Caco-2 (cell line): ENCODE results near the gene GSK3B. TPM values are rescaled to one million over a fixed set of nuclear protein-coding genes. Genes with fewer than 3 reads are reported as not detected.

ENCODE experiments used
- BruUV-seq: library from RNA; stranded (reverse); fragments of 400-500 nt; replicated peaks from 2 replicates; lab custom pipeline; 2021; lab: Mats Ljungman, UMichigan
- CTCF ChIA-PET: fragments of 300-600 bp; sonication (Branson Sonifier 250); formaldehyde crosslinking; loops from one replicate; lab custom pipeline; 2022; ENCODE audit warnings: antibody characterized with exemption; lab: Charles Lee
- POLR2A ChIA-PET: fragments of 300-600 bp; sonication (Branson Sonifier 250); formaldehyde crosslinking; loops from one replicate; lab custom pipeline; 2022; ENCODE audit warnings: antibody characterized with exemption; lab: Charles Lee
- DNase-seq, 2 experiments: peaks; one replicate each; pipeline versions ENCODE4 v3.0.0 to v3.0.0-alpha.2; 2020 to 2022
- H3K27me3 ChIP-seq: replicated peaks from 2 replicates; pipeline ENCODE4 v1.6.0; 2011; ENCODE audit warnings: low read length; ENCODE audit not compliant: control insufficient read depth, insufficient read depth
- H3K36me3 ChIP-seq: 2 replicates; pipeline ENCODE4 v1.5.1; 2011; ENCODE audit warnings: low read length; ENCODE audit not compliant: control insufficient read depth, insufficient read depth
- H3K4me1 ChIP-seq: fragments of 250-450 bp; sonication (Bioruptor Pico); 2 replicates; pipeline ENCODE4 v1.5.1; 2020; ENCODE audit warnings: mild to moderate bottlenecking
- H3K4me3 ChIP-seq: 2 replicates; pipeline ENCODE4 v1.5.1; 2011; ENCODE audit warnings: low read depth, mild to moderate bottlenecking, control low read depth, low read length
- H3K9me3 ChIP-seq: fragments of 250-450 bp; sonication (Bioruptor Pico); 2 replicates; pipeline ENCODE4 v1.5.1; 2020; ENCODE audit warnings: mild to moderate bottlenecking, moderate library complexity
- H3K27ac Mint-ChIP-seq: one replicate; pipeline ENCODE4 v1.8.0; 2022; ENCODE audit warnings: mixed read lengths; ENCODE audit not compliant: unreplicated experiment
- H3K27me3 Mint-ChIP-seq: one replicate; pipeline ENCODE4 v1.8.0; 2022; ENCODE audit warnings: mixed read lengths; ENCODE audit not compliant: insufficient read depth, unreplicated experiment
- H3K36me3 Mint-ChIP-seq: one replicate; pipeline ENCODE4 v1.8.0; 2022; ENCODE audit warnings: mild to moderate bottlenecking, mixed read lengths; ENCODE audit not compliant: insufficient read depth, unreplicated experiment
- H3K4me1 Mint-ChIP-seq: one replicate; pipeline ENCODE4 v1.8.0; 2022; ENCODE audit warnings: low read depth, mixed read lengths; ENCODE audit not compliant: unreplicated experiment
- H3K4me3 Mint-ChIP-seq: one replicate; pipeline ENCODE4 v1.8.0; 2022; ENCODE audit warnings: mild to moderate bottlenecking, moderate library complexity, mixed read lengths; ENCODE audit not compliant: unreplicated experiment
- H3K9me3 Mint-ChIP-seq: one replicate; pipeline ENCODE4 v1.8.0; 2022; ENCODE audit warnings: mixed read lengths; ENCODE audit not compliant: unreplicated experiment
- intact Hi-C: fragments of 100-400 bp; cut with micrococcal nuclease; formaldehyde crosslinking; loops from one replicate; pipeline ENCODE4 v1.10.0; 2022; ENCODE audit not compliant: unreplicated experiment
- total RNA-seq: library from RNA; stranded (reverse); gene quantifications from 2 replicates; pipeline ENCODE4 v1.2.3, GENCODE V29; 2022
- TF ChIP-seq, protein P1 (sequence below), 2 experiments: fragments of 200-600 bp in 1 of 2; IDR thresholded peaks; 1 replicate in 1 of 2; 2 replicates in 1 of 2; pipeline versions ENCODE4 v1.5.1 to v1.8.0; 2011 to 2022; ENCODE audit warnings: antibody characterized with exemption in 1 of 2, control low read depth in 1 of 2, inconsistent platforms in 1 of 2, low read depth in 1 of 2, low read length in 1 of 2, mild to moderate bottlenecking in 1 of 2, moderate library complexity in 1 of 2; ENCODE audit not compliant: insufficient read depth in 1 of 2, severe bottlenecking in 1 of 2, unreplicated experiment in 1 of 2

The GSK3B gene
- total RNA-seq, 1 experiment from 2014 or later = 55.2 TPM

DNA sequence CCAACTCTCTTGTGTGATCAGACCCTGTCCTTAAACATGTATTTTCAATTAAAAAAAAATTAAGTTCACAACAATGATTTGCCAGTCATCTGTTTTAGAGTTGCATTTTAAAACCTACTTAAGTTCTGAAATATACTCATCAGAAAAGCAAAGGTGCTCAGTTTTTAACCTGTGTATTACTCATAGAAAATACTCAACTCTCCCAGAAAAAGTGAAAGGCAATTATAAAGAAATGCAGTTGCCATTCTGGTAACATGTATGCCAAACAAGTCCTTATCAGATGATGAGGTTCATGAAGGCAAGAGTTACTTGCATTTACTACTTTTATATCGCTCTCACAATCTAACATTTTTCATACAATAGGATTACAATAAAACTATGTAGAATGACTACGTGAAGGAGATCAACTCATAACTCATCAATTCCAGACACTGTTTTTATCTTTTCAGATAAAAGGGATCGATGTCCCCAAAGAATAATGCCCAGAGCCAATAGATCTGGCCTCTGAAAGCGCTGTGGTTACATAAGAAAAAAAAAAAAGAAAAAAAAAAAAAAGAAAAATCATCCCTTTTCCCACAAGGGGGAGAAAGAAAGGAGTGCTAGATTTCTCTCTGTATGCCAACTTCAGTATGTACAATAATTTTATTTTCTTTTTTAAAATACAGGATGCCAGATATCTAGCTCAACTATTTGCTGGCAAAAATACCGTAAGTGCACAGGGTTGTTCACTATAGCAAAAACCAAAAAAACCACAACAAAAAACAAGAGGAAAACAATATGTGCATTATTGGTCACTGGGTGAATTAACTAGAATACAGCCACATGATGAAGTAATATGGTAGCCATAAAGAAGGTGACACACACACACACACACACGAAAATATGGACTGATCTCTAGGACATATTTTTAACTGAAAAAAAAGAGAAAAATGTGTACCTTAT is 175.0 kb downstream of the GSK3B start:
- no peak overlapping the region for H3K4me3 Mint-ChIP-seq
- no peaks in the 10 kb centered on the region for H3K27me3 Mint-ChIP-seq
- no peak overlapping the region for H3K27ac Mint-ChIP-seq
- H3K9me3 ChIP-seq = no peaks in the 10 kb centered on the region
- H3K4me3 ChIP-seq = no peak overlapping the region
- H3K27me3 ChIP-seq = no peaks in the 10 kb centered on the region
- no peaks in the 10 kb centered on the region for H3K4me1 Mint-ChIP-seq
- no TSS peak for BruUV-seq
- no peaks in the 10 kb centered on the region for H3K4me1 ChIP-seq
- no peaks in the 10 kb centered on the region for H3K9me3 Mint-ChIP-seq
- intact Hi-C loops = no loop called here
- POLR2A ChIA-PET = no interaction called here
- H3K36me3 ChIP-seq = no peaks in the 10 kb centered on the region
- DNase-seq = no peak
- TF ChIP-seq, protein P1, sequence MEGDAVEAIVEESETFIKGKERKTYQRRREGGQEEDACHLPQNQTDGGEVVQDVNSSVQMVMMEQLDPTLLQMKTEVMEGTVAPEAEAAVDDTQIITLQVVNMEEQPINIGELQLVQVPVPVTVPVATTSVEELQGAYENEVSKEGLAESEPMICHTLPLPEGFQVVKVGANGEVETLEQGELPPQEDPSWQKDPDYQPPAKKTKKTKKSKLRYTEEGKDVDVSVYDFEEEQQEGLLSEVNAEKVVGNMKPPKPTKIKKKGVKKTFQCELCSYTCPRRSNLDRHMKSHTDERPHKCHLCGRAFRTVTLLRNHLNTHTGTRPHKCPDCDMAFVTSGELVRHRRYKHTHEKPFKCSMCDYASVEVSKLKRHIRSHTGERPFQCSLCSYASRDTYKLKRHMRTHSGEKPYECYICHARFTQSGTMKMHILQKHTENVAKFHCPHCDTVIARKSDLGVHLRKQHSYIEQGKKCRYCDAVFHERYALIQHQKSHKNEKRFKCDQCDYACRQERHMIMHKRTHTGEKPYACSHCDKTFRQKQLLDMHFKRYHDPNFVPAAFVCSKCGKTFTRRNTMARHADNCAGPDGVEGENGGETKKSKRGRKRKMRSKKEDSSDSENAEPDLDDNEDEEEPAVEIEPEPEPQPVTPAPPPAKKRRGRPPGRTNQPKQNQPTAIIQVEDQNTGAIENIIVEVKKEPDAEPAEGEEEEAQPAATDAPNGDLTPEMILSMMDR (IDR thresholded peaks at IDR 0.05; ENCODE audit: insufficient read depth in 1 of 2, low read depth in 1 of 2, low read length in 1 of 2, severe bottlenecking in 1 of 2, unreplicated experiment in 1 of 2) = no peak
- H3K36me3 Mint-ChIP-seq = peaks cover 25% of the 10 kb centered on the region
- CTCF ChIA-PET = interaction anchor here (0.7 kb wide), 1 partner anchor 131 kb away, joined by 5 read pairs; no protein-coding TSS in a partner anchor

GRCh38 chr3:119913021-119913420 is 181.2 kb downstream of the GSK3B start:
- POLR2A ChIA-PET = no interaction called here
- TF ChIP-seq, protein P1 (IDR thresholded peaks at IDR 0.05; ENCODE audit: insufficient read depth in 1 of 2, low read depth in 1 of 2, low read length in 1 of 2, severe bottlenecking in 1 of 2, unreplicated experiment in 1 of 2) = no peak

GRCh38 chr3:119912220-119912619 is 182.0 kb downstream of the GSK3B start:
- CTCF ChIA-PET = no interaction called here
- H3K27ac Mint-ChIP-seq = no peak overlapping the region
- Histone ChIP-seq H3K27me3 (no peaks in the 10 kb centered on the region), H3K4me1 (no peaks in the 10 kb centered on the region), H3K4me3 (no peak overlapping the region), H3K36me3 (no peaks in the 10 kb centered on the region; the same call in 1 of the 2 replicates), H3K9me3 (no peaks in the 10 kb centered on the region)
- POLR2A ChIA-PET = no interaction called here
- no TSS peak for BruUV-seq
- no peaks in the 10 kb centered on the region for H3K4me1 Mint-ChIP-seq
- TF ChIP-seq, protein P1 (IDR thresholded peaks at IDR 0.05; ENCODE audit: insufficient read depth in 1 of 2, low read depth in 1 of 2, low read length in 1 of 2, severe bottlenecking in 1 of 2, unreplicated experiment in 1 of 2) = no peak
- H3K9me3 Mint-ChIP-seq = no peaks in the 10 kb centered on the region
- no peak overlapping the region for H3K4me3 Mint-ChIP-seq
- no peak for DNase-seq
- peaks cover 25% of the 10 kb centered on the region for H3K36me3 Mint-ChIP-seq
- intact Hi-C loops = no loop called here
- H3K27me3 Mint-ChIP-seq = no peaks in the 10 kb centered on the region

More at GRCh38 chr3:119913021-119913420, 181.2 kb downstream of the GSK3B start:
- no peaks in the 10 kb centered on the region for H3K4me1 ChIP-seq
- no peak overlapping the region for H3K4me3 ChIP-seq
- no peak for DNase-seq
- Mint-ChIP-seq H3K36me3 (peaks cover 25% of the 10 kb centered on the region), H3K4me3 (no peak overlapping the region), H3K27ac (no peak overlapping the region), H3K9me3 (no peaks in the 10 kb centered on the region), H3K4me1 (no peaks in the 10 kb centered on the region), H3K27me3 (no peaks in the 10 kb centered on the region)
- no TSS peak for BruUV-seq
- H3K9me3 ChIP-seq = no peaks in the 10 kb centered on the region
- no peaks in the 10 kb centered on the region for H3K27me3 ChIP-seq
- CTCF ChIA-PET = no interaction called here
- intact Hi-C loops = no loop called here
- H3K36me3 ChIP-seq = no peaks in the 10 kb centered on the region; the same call in 1 of the 2 replicates
